BE2C (cell line): ENCODE measurements around the gene NME5.

Experiments
- DNase-seq: peaks from one replicate; pipeline ENCODE4 v3.0.0-alpha.2; 2020
- H3K27me3 ChIP-seq: fragments of 250-450 bp; sonication (Bioruptor Pico); 2 replicates; pipeline ENCODE4 v1.5.1; 2020; ENCODE audit warnings: mild to moderate bottlenecking
- H3K36me3 ChIP-seq: fragments of 250-450 bp; sonication (Bioruptor Pico); 2 replicates; pipeline ENCODE4 v1.5.1; 2020; ENCODE audit warnings: mild to moderate bottlenecking
- H3K4me1 ChIP-seq: fragments of 250-450 bp; sonication (Bioruptor Pico); 2 replicates; pipeline ENCODE4 v1.5.1; 2020
- H3K4me3 ChIP-seq: 2 replicates; pipeline ENCODE4 v1.5.1; 2011; ENCODE audit warnings: low read depth, low read length
- H3K9me3 ChIP-seq: fragments of 250-450 bp; sonication (Bioruptor Pico); 2 replicates; pipeline ENCODE4 v1.5.1; 2020
- CTCF ChIP-seq: IDR thresholded peaks from 2 replicates; pipeline ENCODE4 v1.5.1; 2012; ENCODE audit warnings: mild to moderate bottlenecking, low read depth, low read length

NME5 gene

GRCh38 chr5:138095100-138095907 is 43.9 kb downstream of the NME5 start:
- DNase-seq, result no peak
- no peaks in the 10 kb centered on the region for H3K9me3 ChIP-seq
- TF ChIP-seq CTCF, result no peak
- H3K36me3 ChIP-seq, result no peaks in the 10 kb centered on the region
- H3K4me3 ChIP-seq, result no peak overlapping the region
- peaks cover 25% of the 10 kb centered on the region for H3K27me3 ChIP-seq
- H3K4me1 ChIP-seq, result no peaks in the 10 kb centered on the region

- Histone ChIP-seq H3K4me3 (no peak overlapping the region), H3K4me1 (no peaks in the 10 kb centered on the region), H3K36me3 (no peaks in the 10 kb centered on the region), H3K9me3 (no peaks in the 10 kb centered on the region), H3K27me3 (peaks cover 20% of the 10 kb centered on the region)
- TF ChIP-seq CTCF, result no peak
- DNase-seq, result no peak
These were observed 46.2 kb downstream of the NME5 start for GRCh38 chr5:138093036-138093435.

- no peaks in the 10 kb centered on the region for H3K4me1 ChIP-seq
- peaks cover 20% of the 10 kb centered on the region for H3K27me3 ChIP-seq
- DNase-seq, result no peak
- H3K4me3 ChIP-seq, result no peak overlapping the region
- TF ChIP-seq CTCF, result no peak
- H3K9me3 ChIP-seq, result no peaks in the 10 kb centered on the region
- H3K36me3 ChIP-seq, result no peaks in the 10 kb centered on the region
These were observed 46.9 kb downstream of the NME5 start for GRCh38 chr5:138092301-138092700.

GRCh38 chr5:138091685-138092084 is 47.5 kb downstream of the NME5 start:
- no peaks in the 10 kb centered on the region for H3K9me3 ChIP-seq
- peaks cover 20% of the 10 kb centered on the region for H3K27me3 ChIP-seq
- DNase-seq, result no peak
- no peak overlapping the region for H3K4me3 ChIP-seq
- no peak for TF ChIP-seq CTCF
- no peaks in the 10 kb centered on the region for H3K36me3 ChIP-seq
- H3K4me1 ChIP-seq, result no peaks in the 10 kb centered on the region

GRCh38 chr5:138083702-138084101 is 55.5 kb downstream of the NME5 start, which contains the start of gene WNT8A:
WNT8A (plus strand) TSS chr5:138084033; CDS start chr5:138084128, 95 bp downstream.
- TF ChIP-seq CTCF, result no peak
- H3K4me1 ChIP-seq, result no peaks in the 10 kb centered on the region
- H3K36me3 ChIP-seq, result no peaks in the 10 kb centered on the region
- no peak for DNase-seq
- H3K9me3 ChIP-seq, result no peaks in the 10 kb centered on the region
- no peak within 1 kb of the TSS for H3K4me3 ChIP-seq
- H3K27me3 ChIP-seq, result no peaks in the 10 kb centered on the region

- Histone ChIP-seq H3K4me1 (no peaks in the 10 kb centered on the region), H3K36me3 (no peaks in the 10 kb centered on the region), H3K27me3 (no peaks in the 10 kb centered on the region), H3K4me3 (no peak overlapping the region), H3K9me3 (no peaks in the 10 kb centered on the region)
- DNase-seq, result no peak
- TF ChIP-seq CTCF, result peak; percentile 38; the same call in 1 of the 2 replicates
These were observed 57.2 kb downstream of the NME5 start for GRCh38 chr5:138082033-138082432.
